Heart left ventricle (tissue), 16 donors: ENCODE measurements around the gene ELAVL1. TPM values are rescaled to one million over a fixed set of nuclear protein-coding genes. Genes with fewer than 3 reads are reported as not detected.

ENCODE experiments used
- ATAC-seq, 4 donors: fragments of 200-7000 bp; cut with Tn5 transposase; one replicate each; pipeline ENCODE4 v1.9.1; 2020 to 2022; ENCODE audit warnings: moderate library complexity in 4 of 4, mild to moderate bottlenecking in 3 of 4, moderate number of reproducible peaks in 1 of 4
- DNase-seq, 5 donors: peaks; one replicate each; pipeline ENCODE4 v3.0.0-alpha.2; 2020
- H3K27ac ChIP-seq, 12 donors: fragments of 200-600 bp; sonication (generic) in 4 of 12; one replicate each; pipeline versions ENCODE4 v1.5.0 to v1.8.0; 2016 to 2022; ENCODE audit warnings: mild to moderate bottlenecking in 2 of 12
- H3K27me3 ChIP-seq, 9 donors: fragments of 200-600 bp; sonication (generic) in 2 of 9; one replicate each; pipeline versions ENCODE4 v1.5.1 to v1.8.0; 2016 to 2022; ENCODE audit warnings: mild to moderate bottlenecking in 3 of 9
- H3K36me3 ChIP-seq, 9 donors: fragments of 200-600 bp; sonication (generic) in 2 of 9; one replicate each; pipeline versions ENCODE4 v1.5.0 to v1.8.0; 2018 to 2022; ENCODE audit warnings: mild to moderate bottlenecking in 2 of 9
- H3K4me1 ChIP-seq, 12 donors: fragments of 200-600 bp; sonication (generic) in 4 of 12; one replicate each; pipeline versions ENCODE4 v1.5.0 to v1.8.0; 2016 to 2022; ENCODE audit warnings: mild to moderate bottlenecking in 3 of 12
- H3K4me3 ChIP-seq, 12 donors: fragments of 200-600 bp; sonication (generic) in 4 of 12; one replicate each; pipeline versions ENCODE4 v1.5.0 to v1.8.0; 2017 to 2022; ENCODE audit warnings: mild to moderate bottlenecking in 9 of 12, moderate library complexity in 4 of 12
- H3K9me3 ChIP-seq, 12 donors: fragments of 200-600 bp; sonication (generic) in 4 of 12; one replicate each; pipeline versions ENCODE4 v1.5.0 to v1.8.0; 2016 to 2022; ENCODE audit warnings: mild to moderate bottlenecking in 1 of 12
- POLR2A ChIP-seq, 2 donors: fragments of 450-650 bp; IDR thresholded peaks; one replicate each; pipeline ENCODE4 v1.6.1; 2017; ENCODE audit warnings: antibody characterized with exemption in 2 of 2, mild to moderate bottlenecking in 2 of 2, moderate library complexity in 2 of 2
- WGBS, 4 donors: extraction: QIAGEN DNeasy Blood & Tissue Kit in 2 of 4; methylation state at CpG; one replicate each; pipeline versions ENCODE4 v1.1.5 to v1.1.7; 2013 to 2018; 5-methylcytosine and 5-hydroxymethylcytosine counted together
- intact Hi-C, 10 donors: fragments of 100-400 bp; cut with DNase I; formaldehyde crosslinking; loops; one replicate each; pipeline versions ENCODE4 v1.11.1 to v1.14.2; 2022
- polyA plus RNA-seq, 2 donors: library from polyadenylated mRNA; stranded (reverse); fragments of 200-250 nt; gene quantifications; one replicate each; pipeline ENCODE4 v1.2.3, GENCODE V29; 2013
- total RNA-seq, 9 donors: library from RNA; depleted of rRNA in 2 of 9; stranded (reverse); fragments of >200 nt in 2 of 9; fragmentation: NEBNext Ultra II Directional in 3 of 9; extraction: Animal tissue kit (Norgen Biotek cat#: 25700) in 3 of 9; gene quantifications; one replicate each; pipeline versions ENCODE4 v1.1.0 to v1.2.4, GENCODE V29; 2016 to 2023
- TF ChIP-seq, protein P1 (sequence below), 12 donors: fragments of 200-600 bp; sonication (generic) in 4 of 12; IDR thresholded peaks; one replicate each; pipeline versions ENCODE4 v1.5.0 to v1.8.0; 2018 to 2022; ENCODE audit warnings: antibody characterized with exemption in 12 of 12, mild to moderate bottlenecking in 5 of 12
- donor health status: ischemic (EF 13 %, LVEDD 7.1; RV severe dilation, severe dysfunction).
- donor health status: healthy with polysubstance abuse.
- donor health status: DM: no; HTN: yes; CAD: no.
- donor health status: DM: no; HTN: no; CAD: no.
- donor health status: ischemic (EF 25% LVEDD 6.9; RV normal size, moderate dysfunction).
- donor health status: ischemic (EF 25% LVEDD 5.7; RV mildly dilated, moderate dysfunction).
- donor health status: healthy.
- donor health status: DM: yes; HTN: yes; CAD: no.
- donor health status: ischemic (EF 35%, LVEDD 5.7; RV mildly dilated, moderate dysfunction).
- donor health status: nonischemic (EF 11% LVEDD 7.7; RV severe dilation, severe dysfunction).
- donor health status: DM: yes; HTN: yes; CAD: no.
- donor health status: PGD.
- donor health status: ischemic (EF 29% LVEDD 5.4; RV normal size, mild dysfunction).
- donor health status: nonischemic (EF 23%, LVEDD 6.1; RV moderate dilation, normal function).

The ELAVL1 gene
- total and polyA plus RNA-seq, 11 donors, result 9.8 to 62.0 (median 52.6) TPM

GRCh38 chr19:7933828-7934725, 71.4 kb downstream of the ELAVL1 start:
- no peaks in the 10 kb centered on the region for H3K27me3 ChIP-seq
- intact Hi-C loops, result no loop called here
- H3K36me3 ChIP-seq, result peaks cover 19 to 94% (median 90%) of the 10 kb centered on the region in 9 donors
- no peaks in the 10 kb centered on the region for H3K9me3 ChIP-seq
- TF ChIP-seq, protein P1, sequence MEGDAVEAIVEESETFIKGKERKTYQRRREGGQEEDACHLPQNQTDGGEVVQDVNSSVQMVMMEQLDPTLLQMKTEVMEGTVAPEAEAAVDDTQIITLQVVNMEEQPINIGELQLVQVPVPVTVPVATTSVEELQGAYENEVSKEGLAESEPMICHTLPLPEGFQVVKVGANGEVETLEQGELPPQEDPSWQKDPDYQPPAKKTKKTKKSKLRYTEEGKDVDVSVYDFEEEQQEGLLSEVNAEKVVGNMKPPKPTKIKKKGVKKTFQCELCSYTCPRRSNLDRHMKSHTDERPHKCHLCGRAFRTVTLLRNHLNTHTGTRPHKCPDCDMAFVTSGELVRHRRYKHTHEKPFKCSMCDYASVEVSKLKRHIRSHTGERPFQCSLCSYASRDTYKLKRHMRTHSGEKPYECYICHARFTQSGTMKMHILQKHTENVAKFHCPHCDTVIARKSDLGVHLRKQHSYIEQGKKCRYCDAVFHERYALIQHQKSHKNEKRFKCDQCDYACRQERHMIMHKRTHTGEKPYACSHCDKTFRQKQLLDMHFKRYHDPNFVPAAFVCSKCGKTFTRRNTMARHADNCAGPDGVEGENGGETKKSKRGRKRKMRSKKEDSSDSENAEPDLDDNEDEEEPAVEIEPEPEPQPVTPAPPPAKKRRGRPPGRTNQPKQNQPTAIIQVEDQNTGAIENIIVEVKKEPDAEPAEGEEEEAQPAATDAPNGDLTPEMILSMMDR (IDR thresholded peaks at IDR 0.05), result peak in 1 of 12 donors; percentile 0
- no peak for TF ChIP-seq POLR2A (IDR thresholded peaks at IDR 0.05)
- peaks cover 0 to 15% (median 4%) of the 10 kb centered on the region in 12 donors for H3K4me1 ChIP-seq
- 82 to 91% (median 89%) methylated on average over 46 to 55 of the region's 55 CpGs for WGBS, 4 donors
- ATAC-seq (no peak), DNase-seq (peak in 2 of 5 donors; percentile 20 to 23)
- peak overlapping the region in 1 of 12 donors; percentile 34 for H3K27ac ChIP-seq
- H3K4me3 ChIP-seq, result no peak overlapping the region

- Histone ChIP-seq H3K27ac (peak overlapping the region in 1 of 12 donors; percentile 34), H3K4me1 (peaks cover 0 to 19% (median 7%) of the 10 kb centered on the region in 12 donors), H3K27me3 (no peaks in the 10 kb centered on the region), H3K4me3 (no peak overlapping the region), H3K9me3 (no peaks in the 10 kb centered on the region), H3K36me3 (peaks cover 19 to 87% (median 84%) of the 10 kb centered on the region in 9 donors)
- TF ChIP-seq, protein P1 (IDR thresholded peaks at IDR 0.05), result peak in 3 of 12 donors; percentile 10 to 18 (median 17)
- no peak for TF ChIP-seq POLR2A (IDR thresholded peaks at IDR 0.05)
- ATAC-seq (no peak), DNase-seq (no peak)
- intact Hi-C loops, result no loop called here
- WGBS, 4 donors, result 84 to 90% (median 88%) methylated on average over 6 to 14 of the region's 14 CpGs
These were observed 72.0 kb downstream of the ELAVL1 start for GRCh38 chr19:7933411-7933810.

GRCh38 chr19:7932930-7933300, 72.5 kb downstream of the ELAVL1 start:
- peaks cover 19 to 82% (median 79%) of the 10 kb centered on the region in 9 donors for H3K36me3 ChIP-seq
- peaks cover 0 to 24% (median 11%) of the 10 kb centered on the region in 12 donors for H3K4me1 ChIP-seq
- H3K27ac ChIP-seq, result peak overlapping the region in 1 of 12 donors; percentile 85
- no peak overlapping the region for H3K4me3 ChIP-seq
- ATAC-seq (no peak), DNase-seq (no peak)
- no peaks in the 10 kb centered on the region for H3K27me3 ChIP-seq
- no peaks in the 10 kb centered on the region for H3K9me3 ChIP-seq
- TF ChIP-seq, protein P1 (IDR thresholded peaks at IDR 0.05), result no peak
- TF ChIP-seq POLR2A (IDR thresholded peaks at IDR 0.05), result no peak
- WGBS, 4 donors, result 87 to 96% (median 94%) methylated on average over 7 to 10 of the region's 10 CpGs
- intact Hi-C loops, result no loop called here

GRCh38 chr19:7932276-7932929, 73.0 kb downstream of the ELAVL1 start:
- ATAC-seq (no peak), DNase-seq (peak in 1 of 5 donors; percentile 16)
- TF ChIP-seq POLR2A (IDR thresholded peaks at IDR 0.05), result no peak
- TF ChIP-seq, protein P1 (IDR thresholded peaks at IDR 0.05), result no peak
- H3K4me3 ChIP-seq, result no peak overlapping the region
- no peaks in the 10 kb centered on the region for H3K9me3 ChIP-seq
- 92 to 95% (median 92%) methylated on average over 16 to 32 of the region's 32 CpGs for WGBS, 4 donors
- peaks cover 0 to 29% (median 13%) of the 10 kb centered on the region in 12 donors for H3K4me1 ChIP-seq
- H3K36me3 ChIP-seq, result peaks cover 19 to 77% (median 74%) of the 10 kb centered on the region in 9 donors
- H3K27ac ChIP-seq, result peak overlapping the region in 1 of 12 donors; percentile 85
- intact Hi-C loops, result no loop called here
- H3K27me3 ChIP-seq, result no peaks in the 10 kb centered on the region
